B cell (primary cell): ENCODE measurements around the gene CGNL1. TPM values are rescaled to one million over a fixed set of nuclear protein-coding genes. Genes with fewer than 3 reads are reported as not detected.

Source experiments
- ATAC-seq: fragments of 200-7000 bp; cut with Tn5 transposase; one replicate; pipeline ENCODE4 v1.10.0; 2021; ENCODE audit warnings: low read depth, mild to moderate bottlenecking, moderate number of reproducible peaks, moderate library complexity
- CTCF ChIA-PET: fragments of 350-600 bp; sonication (Branson Sonifier 250); formaldehyde crosslinking; loops from one replicate; lab custom pipeline; 2021; ENCODE audit warnings: antibody characterized with exemption, inconsistent platforms; lab: Charles Lee
- POLR2A ChIA-PET: fragments of 350-600 bp; sonication (Branson Sonifier 250); formaldehyde crosslinking; loops from one replicate; lab custom pipeline; 2021; ENCODE audit warnings: antibody characterized with exemption; lab: Charles Lee
- DNase-seq: peaks from one replicate; pipeline ENCODE4 v3.0.0; 2013
- H2AFZ ChIP-seq: 2 replicates; pipeline ENCODE4 v1.6.1; 2012; ENCODE audit warnings: mild to moderate bottlenecking, low read depth, low read length; ENCODE audit not compliant: insufficient read depth, poor library complexity, severe bottlenecking
- H3K27ac ChIP-seq, 2 donors: 1 replicate in 1 of 2; 2 replicates in 1 of 2; pipeline ENCODE4 v1.5.1; 2012 to 2013; ENCODE audit warnings: low read length in 2 of 2, mild to moderate bottlenecking in 2 of 2, moderate library complexity in 1 of 2
- H3K27me3 ChIP-seq, 4 experiments: fragments of 200-600 bp in 1 of 4; sonication (generic) in 1 of 4; replicated peaks in 1 of 4; 1 replicate in 2 of 4; 2 replicates in 2 of 4; pipeline versions ENCODE4 v1.6.1 to v1.7.0; 2013 to 2016; ENCODE audit warnings: low read length in 3 of 4, mild to moderate bottlenecking in 2 of 4, mixed read lengths in 1 of 4, moderate library complexity in 1 of 4; ENCODE audit not compliant: insufficient read depth in 4 of 4, control insufficient read depth in 3 of 4; ENCODE audit errors: control extremely low read depth in 1 of 4
- H3K36me3 ChIP-seq, 2 experiments: replicated peaks in 1 of 2; 1 replicate in 1 of 2; 2 replicates in 1 of 2; pipeline versions ENCODE4 v1.6.1 to v1.7.1; 2013; ENCODE audit warnings: low read length in 1 of 2; ENCODE audit not compliant: insufficient read depth in 2 of 2, control insufficient read depth in 1 of 2; ENCODE audit errors: control extremely low read depth in 1 of 2, extremely low read depth in 1 of 2
- H3K4me1 ChIP-seq, 2 donors: fragments of 200-600 bp in 1 of 2; sonication (generic) in 1 of 2; 1 replicate in 1 of 2; 2 replicates in 1 of 2; pipeline versions ENCODE4 v1.5.1 to v1.6.1; 2013 to 2017; ENCODE audit warnings: low read length in 2 of 2; ENCODE audit not compliant: control insufficient read depth in 2 of 2, insufficient read depth in 2 of 2
- H3K4me2 ChIP-seq: replicated peaks from 2 replicates; pipeline ENCODE3; 2012; ENCODE audit warnings: mild to moderate bottlenecking, low read depth, low read length; ENCODE audit not compliant: poor library complexity, severe bottlenecking
- H3K4me3 ChIP-seq, 5 experiments: fragments of 200-600 bp in 1 of 5; sonication (generic) in 1 of 5; 1 replicate in 3 of 5; 2 replicates in 2 of 5; pipeline versions ENCODE4 v1.5.1 to v1.7.0; 2011 to 2016; ENCODE audit warnings: low read length in 4 of 5, mild to moderate bottlenecking in 4 of 5, low read depth in 2 of 5, control low read depth in 1 of 5, moderate library complexity in 1 of 5; ENCODE audit not compliant: insufficient read depth in 1 of 5; ENCODE audit errors: control extremely low read depth in 1 of 5, extremely low read depth in 1 of 5
- H3K79me2 ChIP-seq: fragments of 200-600 bp; sonication (generic); one replicate; pipeline ENCODE4 v1.6.0; 2016; ENCODE audit warnings: low read length; ENCODE audit not compliant: control insufficient read depth, insufficient read depth
- H3K9ac ChIP-seq: fragments of 200-600 bp; sonication (generic); 2 replicates; pipeline ENCODE4 v1.6.1; 2017; ENCODE audit warnings: mild to moderate bottlenecking, low read length, moderate library complexity
- H3K9me3 ChIP-seq, 3 donors: one replicate each; pipeline versions ENCODE4 v1.6.1 to v1.7.1; 2013; ENCODE audit warnings: low read length in 2 of 3; ENCODE audit not compliant: control insufficient read depth in 2 of 3, insufficient read depth in 1 of 3; ENCODE audit errors: control extremely low read depth in 1 of 3
- H4K20me1 ChIP-seq: 2 replicates; pipeline ENCODE4 v1.6.0; 2012; ENCODE audit warnings: mild to moderate bottlenecking, low read length; ENCODE audit not compliant: insufficient read depth, control insufficient read depth, poor library complexity, severe bottlenecking
- H3K27ac Mint-ChIP-seq: one replicate; pipeline ENCODE4 v1.8.0; 2021; ENCODE audit warnings: mixed read lengths
- H3K27me3 Mint-ChIP-seq: one replicate; pipeline ENCODE4 v1.8.0; 2021; ENCODE audit warnings: mixed read lengths
- H3K4me1 Mint-ChIP-seq: one replicate; pipeline ENCODE4 v1.8.0; 2021; ENCODE audit warnings: mixed read lengths
- H3K4me3 Mint-ChIP-seq: one replicate; pipeline ENCODE4 v1.8.0; 2021; ENCODE audit warnings: mixed read lengths
- H3K9me3 Mint-ChIP-seq: one replicate; pipeline ENCODE4 v1.8.0; 2022; ENCODE audit warnings: mixed read lengths; ENCODE audit not compliant: insufficient read depth
- CTCF ChIP-seq: fragments of 200-600 bp; IDR thresholded peaks from one replicate; pipeline ENCODE4 v1.8.0; 2022; ENCODE audit warnings: antibody characterized with exemption, mild to moderate bottlenecking
- EZH2 ChIP-seq: IDR thresholded peaks from 2 replicates; pipeline ENCODE4 v1.6.1; 2012; ENCODE audit warnings: borderline replicate concordance, low read depth, mild to moderate bottlenecking, moderate library complexity, low read length; ENCODE audit not compliant: insufficient read depth, poor library complexity, severe bottlenecking
- WGBS: methylation state at CpG from one replicate; pipeline ENCODE4 v1.1.5; 2013; ENCODE audit warnings: missing lambda C conversion rate; ENCODE audit not compliant: insufficient coverage; 5-methylcytosine and 5-hydroxymethylcytosine counted together
- intact Hi-C: fragments of 100-400 bp; cut with micrococcal nuclease; formaldehyde crosslinking; loops from one replicate; pipeline ENCODE4 v1.10.0; 2022
- polyA plus RNA-seq: library from polyadenylated mRNA; depleted of rRNA; stranded (reverse); fragments of >200 nt; gene quantifications from 2 replicates; pipeline ENCODE4 v1.2.3, GENCODE V29; 2012
- total RNA-seq, 2 donors: library from RNA; stranded (reverse); fragments of 120-200 nt in 1 of 2; gene quantifications; 1 replicate in 1 of 2; 2 replicates in 1 of 2; pipeline versions ENCODE4 v1.2.3 to v1.2.4, GENCODE V29; 2013 to 2022

Gene CGNL1
- total and polyA plus RNA-seq, 2 donors (not counting 1 experiment from before 2014, with no cell fraction given), result 0.03 to 0.12 TPM

DNA sequence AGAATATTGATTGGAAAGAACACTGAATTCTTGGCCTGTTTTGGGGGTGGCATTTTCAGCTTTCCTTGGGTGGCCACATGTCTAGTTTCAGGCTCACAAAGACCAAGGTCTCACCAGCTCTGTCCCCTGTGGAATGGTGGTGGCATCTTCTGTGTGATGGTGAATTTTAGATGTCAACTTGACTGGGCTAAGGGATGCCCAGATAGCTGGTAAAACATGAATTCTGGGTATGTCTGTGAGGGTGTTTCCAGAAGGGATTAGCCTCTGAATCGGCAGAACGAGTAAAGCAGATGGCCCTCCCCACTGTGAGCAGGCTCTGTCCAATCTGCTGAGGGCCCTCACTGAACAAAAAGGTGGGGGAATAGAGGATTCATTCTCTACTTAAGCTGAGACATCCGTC is 181.0 kb downstream of the CGNL1 start:
- Histone ChIP-seq H3K4me1 (peaks cover 13 to 15% of the 10 kb centered on the region in 2 donors), H3K27me3 (peaks cover 0 to 2% (median 0%) of the 10 kb centered on the region in 4 experiments), H3K4me3 (no peak overlapping the region), H2AFZ (no peak overlapping the region), H3K79me2 (no peaks in the 10 kb centered on the region), H3K9me3 (no peaks in the 10 kb centered on the region), H3K9ac (no peak overlapping the region), H4K20me1 (no peaks in the 10 kb centered on the region), H3K4me2 (no peak overlapping the region), H3K36me3 (no peaks in the 10 kb centered on the region), H3K27ac (no peak overlapping the region)
- Mint-ChIP-seq H3K4me1 (peaks cover 12% of the 10 kb centered on the region), H3K9me3 (no peaks in the 10 kb centered on the region), H3K4me3 (no peak overlapping the region), H3K27me3 (no peaks in the 10 kb centered on the region), H3K27ac (no peak overlapping the region)
- ChIA-PET POLR2A (no interaction called here), CTCF (interaction anchor here (1.0 to 3.9 kb wide), 8 partner anchors 7 to 304 kb away, joined by 3 to 33 read pairs (median 5); no protein-coding TSS in a partner anchor)
- TF ChIP-seq CTCF (no peak), EZH2 (no peak)
- no peak for DNase-seq
- intact Hi-C loops, result no loop called here
- ATAC-seq, result no peak
- WGBS, result 87% methylated on average over 3 of the region's 3 CpGs

DNA sequence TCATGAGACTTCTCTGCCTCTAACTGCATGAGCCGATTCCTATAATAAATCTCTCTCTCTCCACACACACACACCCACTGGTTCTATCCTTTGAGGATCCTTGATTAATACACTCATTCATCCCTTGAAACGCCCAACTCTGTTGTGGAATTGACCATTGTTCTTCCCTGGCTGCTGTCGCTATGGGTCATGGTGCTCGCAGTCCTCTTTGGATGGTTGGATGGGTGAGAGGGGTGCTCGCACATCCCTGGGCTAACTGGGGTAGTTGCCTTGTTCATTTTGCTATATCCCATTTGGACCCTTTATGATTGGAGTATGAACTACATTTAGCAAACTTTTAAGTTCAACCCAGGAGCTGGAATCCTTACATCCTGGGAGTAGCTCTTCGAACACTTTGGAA is 181.5 kb downstream of the CGNL1 start:
- H3K27me3 Mint-ChIP-seq, result no peaks in the 10 kb centered on the region
- CTCF ChIA-PET, result interaction anchor here (1.0 to 3.9 kb wide), 8 partner anchors 8 to 303 kb away, joined by 3 to 33 read pairs (median 4); no protein-coding TSS in a partner anchor

More for the DNA sequence above, 181.5 kb downstream of the CGNL1 start:
- no peak overlapping the region for H3K27ac ChIP-seq
- Mint-ChIP-seq H3K4me1 (peaks cover 17% of the 10 kb centered on the region), H3K4me3 (no peak overlapping the region), H3K27ac (no peak overlapping the region), H3K9me3 (no peaks in the 10 kb centered on the region)
- DNase-seq (no peak), ATAC-seq (no peak)
- intact Hi-C loops, result no loop called here
- no peak overlapping the region for H3K4me3 ChIP-seq
- 100% methylated on average over 3 of the region's 6 CpGs for WGBS
- H3K4me2 ChIP-seq, result no peak overlapping the region
- no peaks in the 10 kb centered on the region for H3K79me2 ChIP-seq
- no peaks in the 10 kb centered on the region for H3K36me3 ChIP-seq
- peaks cover 13 to 19% of the 10 kb centered on the region in 2 donors for H3K4me1 ChIP-seq
- POLR2A ChIA-PET, result no interaction called here
- no peak overlapping the region for H3K9ac ChIP-seq
- no peaks in the 10 kb centered on the region for H3K9me3 ChIP-seq
- H3K27me3 ChIP-seq, result peaks cover 0 to 2% (median 0%) of the 10 kb centered on the region in 4 experiments
- no peaks in the 10 kb centered on the region for H4K20me1 ChIP-seq
- no peak overlapping the region for H2AFZ ChIP-seq
- no peak for TF ChIP-seq CTCF
- TF ChIP-seq EZH2, result no peak
